Fibroblast of skin of left quadriceps (primary cell): ENCODE measurements around the gene EIF5AL1.
"Not testable (repeated sequence)": the region's sequence is repeated elsewhere in the genome, so short reads cannot be mapped to it uniquely, and the experiment has no call there.

Source experiments
- DNase-seq, 2 experiments: peaks; one replicate each; pipeline ENCODE4 v3.0.0-alpha.2; 2013; ENCODE audit warnings: low read depth in 2 of 2

Gene EIF5AL1

DNA sequence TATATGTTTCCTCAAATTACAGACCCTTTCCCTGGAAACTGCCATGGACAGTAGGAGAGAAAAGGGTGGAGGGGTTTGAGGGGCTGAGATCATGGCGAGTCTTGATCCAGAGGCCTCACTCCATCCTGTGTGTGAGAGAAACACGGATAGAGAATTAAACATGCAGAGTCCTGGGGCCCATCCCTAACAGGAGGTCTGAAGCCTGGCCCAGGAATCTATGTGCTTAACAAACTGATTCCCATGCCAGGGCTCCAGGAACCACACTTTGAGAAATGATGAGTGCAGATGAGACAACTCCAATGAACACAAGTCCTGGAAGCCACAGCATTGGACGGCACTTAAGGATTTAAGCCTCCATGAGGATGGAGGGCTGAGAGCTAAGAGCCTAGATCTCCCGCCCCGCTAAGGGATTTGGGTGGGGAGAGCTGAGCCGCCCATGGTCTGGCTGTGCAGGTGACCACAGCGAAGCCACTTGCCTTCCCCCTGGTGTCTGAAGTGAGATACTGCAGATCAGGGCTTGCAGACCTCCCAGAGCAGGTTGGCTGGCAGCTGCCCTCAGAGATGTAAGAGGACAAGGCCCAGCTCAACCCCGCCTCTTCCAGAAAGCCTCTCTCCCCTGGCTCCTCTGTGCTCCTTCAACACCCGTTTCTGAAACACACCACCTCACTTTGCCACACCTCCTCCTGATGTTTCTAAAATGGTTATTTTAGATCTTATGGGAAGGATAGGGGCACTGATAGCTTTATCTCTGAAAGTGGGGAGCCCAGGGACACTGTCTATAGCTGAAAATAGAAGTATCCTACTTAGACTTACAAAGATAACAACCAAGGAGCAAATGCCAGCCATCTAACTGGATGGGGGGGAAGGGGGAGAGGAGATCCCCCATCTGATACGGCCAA is 24.8 kb upstream of the EIF5AL1 start:
- DNase-seq: no peak

DNA sequence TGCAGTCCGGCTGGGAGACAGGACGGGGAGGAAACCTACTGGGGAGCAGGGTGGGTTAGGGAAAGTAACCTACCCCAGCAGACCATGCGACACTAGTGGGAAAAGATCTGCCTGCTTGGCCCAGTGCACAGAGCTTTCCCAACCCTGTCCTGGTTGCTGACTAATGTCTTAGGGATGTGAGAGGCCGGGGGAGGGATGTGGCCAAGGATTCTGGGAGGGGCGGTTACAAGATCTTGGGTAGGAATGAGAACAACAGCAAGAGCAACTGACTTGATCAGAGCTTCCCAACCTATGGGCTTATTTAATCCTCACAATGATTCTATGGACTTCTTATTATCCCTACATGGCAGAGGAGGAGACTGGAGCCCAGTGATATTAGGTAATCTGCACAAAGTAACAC is 24.0 kb upstream of the EIF5AL1 start:
- DNase-seq: peak; percentile 83 to 87

DNA sequence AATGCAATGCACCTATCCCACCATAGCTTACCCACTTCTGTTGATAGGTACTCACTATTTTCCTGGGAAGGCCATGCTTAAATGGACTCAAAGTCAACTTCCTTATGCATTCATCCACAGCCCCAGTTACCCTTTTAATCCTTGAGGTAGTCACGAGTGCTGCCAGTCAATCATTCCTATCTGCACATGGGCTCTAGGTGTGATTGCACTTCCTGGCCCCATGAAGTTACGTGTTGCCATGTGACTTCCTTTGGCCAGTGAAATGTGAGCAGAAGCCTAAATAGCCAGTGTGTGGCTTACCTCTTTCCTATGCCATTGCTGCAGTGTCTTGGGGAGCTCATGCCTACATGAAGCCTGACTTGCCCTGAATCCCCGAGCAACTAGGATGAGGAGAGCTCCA is 23.5 kb upstream of the EIF5AL1 start:
- no peak for DNase-seq

DNA sequence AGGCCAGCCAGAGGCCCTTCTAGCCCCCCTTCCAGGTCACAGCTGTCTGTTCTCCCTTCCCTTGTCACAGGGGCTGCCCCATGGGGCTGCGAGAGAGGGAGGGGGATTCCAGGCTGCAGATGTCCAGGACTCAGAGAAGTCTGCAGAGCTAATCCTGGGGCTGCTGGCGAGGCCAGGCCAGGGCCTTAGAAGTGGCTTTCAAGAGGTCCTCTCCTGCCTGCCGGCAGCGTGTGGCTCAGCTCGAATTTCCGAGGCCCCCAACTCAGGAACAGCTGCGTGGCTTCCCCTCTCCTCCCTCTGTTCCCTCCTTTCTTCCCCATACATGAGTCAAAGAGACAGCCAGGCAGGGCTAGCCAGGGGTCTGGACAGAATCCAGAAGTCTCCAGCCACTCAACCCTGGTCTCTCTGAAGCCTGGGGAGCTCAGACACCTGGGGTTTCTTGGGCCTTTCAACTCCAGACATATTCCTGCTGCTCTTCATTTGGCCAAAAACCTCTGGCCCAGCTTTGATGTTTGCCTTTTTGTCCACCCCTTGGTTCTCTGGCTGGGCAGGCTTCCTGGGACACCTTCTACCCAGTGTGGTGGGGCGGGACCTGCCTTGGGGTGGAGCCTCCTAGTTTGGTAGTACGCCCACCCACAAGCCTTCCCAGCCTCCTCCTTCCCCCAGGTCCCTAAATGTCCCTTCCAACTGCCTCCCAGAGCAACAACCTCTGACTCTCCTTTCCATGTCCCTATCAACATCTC is 21.8 kb upstream of the EIF5AL1 start:
- DNase-seq: no peak

DNA sequence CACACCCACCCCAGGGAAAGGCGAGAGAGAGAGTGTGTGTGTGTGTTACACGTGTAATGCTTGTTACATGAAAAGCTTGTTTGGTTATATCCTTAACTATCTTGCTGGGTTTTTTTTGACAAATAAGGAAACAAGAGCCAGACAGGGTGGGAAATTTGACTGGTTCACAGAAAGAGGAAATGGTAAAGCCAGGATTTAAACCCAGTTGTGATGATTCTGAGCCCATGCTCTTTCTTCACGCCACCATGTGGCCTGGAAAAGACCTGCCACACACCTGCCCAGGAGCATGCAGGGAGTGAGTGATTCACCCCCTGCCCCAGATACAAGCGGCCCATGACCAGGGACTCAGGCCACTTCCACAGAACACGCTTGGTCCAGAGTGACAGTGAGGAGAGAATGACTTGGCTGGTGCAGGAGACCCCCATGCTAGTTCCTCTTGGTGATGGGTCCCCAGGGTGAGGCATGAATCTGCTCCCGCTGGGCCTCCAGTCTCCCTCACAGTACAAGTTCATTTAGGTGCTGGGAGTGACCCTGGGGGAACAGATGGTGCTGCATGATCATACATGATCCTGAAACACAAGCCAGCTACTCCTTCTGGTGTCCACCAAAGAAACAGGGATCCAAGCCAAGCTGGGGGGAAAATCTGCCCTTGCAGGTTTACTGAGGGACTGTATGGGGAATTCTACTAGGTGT is 21.0 kb upstream of the EIF5AL1 start:
- no peak for DNase-seq

DNA sequence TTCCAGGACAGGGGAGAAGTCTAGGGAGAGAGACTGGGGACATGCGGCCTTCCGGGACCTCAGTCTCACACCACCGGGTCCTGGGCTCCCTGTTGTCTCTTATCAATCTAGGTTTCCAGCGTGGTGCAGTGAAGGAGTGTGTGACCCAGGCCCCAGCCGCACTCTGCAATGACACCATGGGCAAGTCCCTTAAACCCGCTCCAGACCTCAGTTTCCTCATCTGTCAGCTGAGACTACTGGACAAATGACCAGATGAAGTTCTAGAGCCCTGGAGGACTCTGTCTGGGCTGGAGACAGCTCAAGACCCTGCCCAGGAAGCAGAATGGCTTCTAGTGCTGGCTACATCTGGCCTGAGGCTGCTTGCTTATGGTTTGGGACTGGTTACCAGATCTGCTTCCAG is 20.1 kb upstream of the EIF5AL1 start:
- no peak for DNase-seq

DNA sequence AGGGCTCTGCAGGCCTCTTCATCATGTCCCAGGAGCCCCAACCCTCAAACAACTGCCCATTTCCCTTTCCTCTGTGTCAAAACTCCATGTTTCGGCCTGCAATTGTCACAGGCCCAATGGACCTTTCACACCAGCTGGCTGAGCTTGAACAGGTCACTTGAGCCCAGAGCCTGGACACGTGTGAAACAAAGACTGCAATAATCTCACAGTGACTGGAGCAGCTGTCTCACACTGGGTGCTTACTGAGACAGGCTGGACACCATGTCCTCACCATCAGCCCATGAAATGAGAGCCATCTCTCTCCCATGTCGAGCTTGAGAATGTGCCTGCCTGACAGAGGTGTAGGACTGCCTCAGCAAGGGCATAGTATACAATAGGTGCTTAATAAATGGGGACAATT is 19.5 kb upstream of the EIF5AL1 start:
- DNase-seq: no peak

DNA sequence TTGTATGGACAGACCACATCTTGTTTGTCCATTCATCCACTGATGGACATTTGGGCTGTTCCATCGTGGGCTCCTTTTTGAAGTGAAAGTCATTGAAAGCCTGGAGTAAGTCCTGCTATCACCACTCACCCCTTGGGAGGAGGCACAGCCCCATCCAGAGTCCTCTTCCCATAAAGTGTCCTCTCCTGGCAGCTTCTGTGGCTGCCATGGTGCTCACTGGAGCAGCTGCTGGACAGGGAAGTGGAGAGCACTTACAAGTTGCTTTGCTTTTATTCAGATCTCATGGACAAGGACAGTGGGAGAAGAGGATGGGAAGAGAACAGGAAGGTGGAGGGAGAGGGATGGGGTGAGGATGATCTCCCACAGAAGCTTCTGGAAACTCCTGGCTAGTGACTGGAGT is 18.5 kb upstream of the EIF5AL1 start:
- no peak for DNase-seq

DNA sequence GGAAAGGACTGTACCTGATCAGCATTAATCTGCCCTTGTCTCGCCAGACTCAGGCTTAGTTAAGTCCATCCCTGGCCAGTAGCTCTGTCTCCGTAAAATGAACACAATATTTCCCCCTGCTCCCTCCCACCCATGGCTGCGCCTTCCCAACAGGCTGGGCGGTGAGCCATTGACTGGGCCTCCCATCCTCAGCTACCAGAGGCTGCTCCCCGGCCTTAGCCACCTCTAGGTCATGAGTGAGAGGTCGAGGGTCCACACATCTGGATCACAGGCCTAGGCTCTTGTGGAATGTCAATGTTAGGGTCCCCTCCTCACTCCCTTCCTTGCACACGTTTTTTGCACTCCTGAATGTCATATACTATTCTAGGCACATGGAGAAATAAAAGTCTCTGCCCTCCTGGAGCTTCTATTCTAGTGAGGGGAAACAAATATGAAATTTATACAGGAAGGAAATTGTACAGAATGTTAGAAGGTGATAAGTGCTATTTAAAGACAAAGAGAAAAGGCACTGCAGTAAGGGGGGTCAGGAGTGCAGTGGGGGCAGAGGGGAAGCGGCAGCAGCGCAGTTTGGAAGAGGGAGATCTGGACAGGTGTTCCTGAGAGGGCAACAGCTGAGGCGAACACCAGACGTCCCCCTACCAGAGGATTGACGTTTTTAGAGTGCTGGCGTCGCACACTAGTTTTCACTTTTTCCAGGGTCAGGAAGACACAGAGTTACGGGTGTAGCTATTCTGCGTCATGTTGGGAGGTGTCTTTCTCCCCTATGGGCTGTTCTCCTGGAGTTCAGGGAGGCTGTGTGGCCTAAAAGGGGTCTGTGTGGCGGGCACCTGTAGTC is 17.2 kb upstream of the EIF5AL1 start:
- DNase-seq: no peak

DNA sequence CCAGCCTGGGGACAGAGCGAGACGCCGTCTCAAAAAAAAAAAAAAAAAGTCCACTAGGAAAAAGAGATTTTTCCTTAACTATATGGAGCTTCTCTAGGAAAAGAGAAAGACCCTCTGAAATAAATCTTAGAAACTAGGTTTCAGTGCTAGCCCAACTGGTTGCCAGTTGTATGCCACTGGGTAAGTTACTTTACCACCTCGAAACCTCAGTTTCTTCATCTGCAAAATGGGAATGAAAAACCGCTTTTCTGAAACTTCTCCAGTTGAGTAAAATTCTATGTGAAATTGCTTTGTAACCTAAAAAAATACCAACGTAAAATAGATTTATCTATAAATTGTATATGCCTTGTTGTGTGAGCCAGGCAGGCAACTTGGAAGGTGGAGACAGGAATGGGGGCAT is 16.5 kb upstream of the EIF5AL1 start:
- DNase-seq: no peak

DNA sequence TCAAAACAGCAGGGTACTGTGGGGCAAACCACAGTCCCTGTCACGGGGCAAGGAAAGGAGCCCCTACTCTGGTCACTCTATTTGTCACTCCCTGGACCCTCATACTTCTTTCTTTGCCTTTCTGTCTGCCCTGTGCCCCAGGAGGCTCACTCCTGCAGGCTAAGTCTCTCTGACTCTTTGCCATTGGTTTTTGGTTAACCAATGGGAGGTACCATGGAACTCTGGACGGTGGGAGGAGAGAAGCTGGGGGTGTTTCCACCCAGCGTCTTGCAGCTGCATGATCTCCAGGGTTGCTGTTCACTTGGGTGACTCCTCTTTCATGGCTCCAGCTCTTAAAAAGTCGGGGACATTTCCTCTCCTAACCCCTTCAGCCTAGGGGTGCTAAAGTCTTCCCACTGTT is 15.4 kb upstream of the EIF5AL1 start:
- DNase-seq: no peak

DNA sequence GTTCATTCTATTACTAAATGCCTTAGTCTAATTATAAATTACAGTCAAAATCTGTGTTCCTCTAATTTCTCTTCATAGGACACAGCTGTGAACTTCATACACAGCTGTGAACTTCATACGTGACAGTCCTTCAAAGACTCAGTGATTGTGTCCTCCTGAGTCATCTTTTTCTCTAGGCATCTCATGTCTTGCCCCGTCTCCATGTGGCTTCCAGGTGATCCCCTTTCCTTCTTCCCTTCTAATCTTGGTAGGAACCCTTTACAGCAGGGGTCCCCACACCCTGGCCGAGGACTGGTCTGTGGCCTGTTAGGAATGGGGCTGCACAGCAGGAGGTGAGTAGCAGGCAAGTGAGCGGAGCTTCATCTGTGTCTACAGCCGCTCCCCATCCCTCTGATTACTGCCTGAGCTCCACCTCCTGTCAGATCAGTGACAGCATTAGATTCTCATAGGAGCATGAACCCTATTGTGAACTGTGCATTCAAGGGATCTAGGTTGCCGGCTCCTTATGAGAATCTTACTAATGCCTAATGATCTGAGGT is 14.0 kb upstream of the EIF5AL1 start:
- DNase-seq: no peak

DNA sequence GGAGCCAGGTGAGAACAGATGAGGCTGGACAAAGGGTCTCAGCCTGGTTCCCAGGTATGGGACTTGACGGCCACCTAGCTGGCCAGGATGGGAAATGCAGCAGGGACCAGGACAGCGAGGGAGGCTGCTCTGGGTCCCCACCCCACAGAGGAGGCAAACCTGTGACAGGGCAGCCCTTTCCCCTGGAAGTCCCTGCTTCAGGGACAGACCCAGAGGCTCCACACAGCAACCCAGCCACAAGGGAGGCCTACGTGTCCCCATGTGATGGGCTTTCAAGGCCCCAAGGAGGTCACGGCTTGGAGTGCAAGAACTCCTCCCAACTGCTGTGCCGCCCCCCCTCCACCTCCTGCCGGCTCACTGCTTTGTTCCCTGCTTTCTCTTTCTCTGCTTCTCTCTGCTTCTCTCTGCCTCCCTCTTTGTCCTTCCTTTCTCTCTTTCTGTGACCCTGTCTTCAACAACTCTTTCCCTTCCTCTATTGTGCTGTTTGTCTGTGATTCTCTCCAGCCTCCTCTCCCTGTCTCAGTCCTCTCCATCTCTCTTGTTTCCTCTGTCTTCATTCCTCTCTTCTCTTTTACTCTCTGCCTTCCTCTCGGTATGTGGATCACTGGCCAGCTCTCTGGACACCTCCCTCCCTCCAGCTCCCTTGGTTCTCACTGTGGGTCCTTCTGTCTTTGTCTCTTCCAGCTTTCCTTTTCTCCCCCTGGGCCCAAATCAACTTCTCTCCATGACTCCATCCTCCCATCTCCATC is 9.6 kb upstream of the EIF5AL1 start:
- no peak for DNase-seq

DNA sequence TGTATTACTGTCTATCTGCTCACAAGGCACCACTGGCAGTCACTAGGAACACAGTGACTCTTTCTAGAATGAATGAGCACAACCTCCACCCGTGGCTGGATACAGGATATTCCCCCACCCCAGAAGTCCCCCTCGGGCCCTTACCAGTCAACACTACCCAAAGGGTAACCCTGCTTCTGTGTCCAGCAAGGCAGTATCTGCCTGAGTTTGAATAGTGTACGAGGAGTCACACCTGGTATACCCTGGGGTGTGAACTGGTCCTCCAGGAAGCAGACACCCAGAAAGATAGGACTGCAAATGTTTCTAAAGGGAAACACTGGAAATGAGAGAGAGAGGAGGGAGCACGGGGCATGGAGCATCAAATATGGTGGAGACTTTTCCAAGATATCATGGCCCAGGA is 8.5 kb upstream of the EIF5AL1 start:
- DNase-seq: not testable (repeated sequence)

DNA sequence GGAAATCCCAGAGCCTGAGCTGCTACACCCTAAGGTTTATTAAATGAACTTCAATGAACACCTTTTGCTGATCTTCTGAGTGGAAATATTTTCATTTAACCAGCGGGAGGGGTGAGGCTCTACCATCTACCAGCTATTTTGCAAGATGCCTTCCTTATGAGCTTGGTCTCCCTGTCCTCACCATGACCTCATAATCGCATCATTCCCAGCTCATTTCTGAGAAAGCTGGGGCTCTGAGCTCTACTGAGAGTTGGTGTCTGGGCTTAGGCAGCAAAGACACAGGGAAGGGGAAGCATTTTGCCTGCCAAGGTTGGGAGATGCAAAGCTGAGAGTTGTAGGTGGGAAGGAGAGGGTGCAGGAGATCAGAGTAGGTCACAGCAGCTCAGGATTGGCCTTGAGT is 7.8 kb upstream of the EIF5AL1 start:
- DNase-seq: not testable (repeated sequence)

DNA sequence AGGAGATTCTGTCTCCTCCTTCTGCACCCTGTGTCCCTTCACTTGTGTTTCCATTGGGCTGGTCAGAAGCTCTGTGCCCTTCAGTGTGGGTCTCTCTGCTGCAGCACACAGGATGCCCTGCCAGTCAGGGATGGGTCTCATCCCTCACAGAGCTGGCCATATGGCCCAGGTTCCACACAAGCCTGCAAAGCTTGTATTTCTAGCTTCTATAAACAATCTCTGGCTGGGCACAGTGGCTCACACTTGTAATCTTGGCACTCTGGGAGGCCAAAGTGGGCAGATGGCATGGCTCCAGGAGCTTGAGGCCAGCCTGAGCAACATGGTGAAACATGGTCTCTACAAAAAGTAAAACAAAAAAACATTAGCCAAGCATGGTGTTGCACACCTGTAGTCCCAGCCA is 7.0 kb upstream of the EIF5AL1 start:
- not testable (repeated sequence) for DNase-seq

DNA sequence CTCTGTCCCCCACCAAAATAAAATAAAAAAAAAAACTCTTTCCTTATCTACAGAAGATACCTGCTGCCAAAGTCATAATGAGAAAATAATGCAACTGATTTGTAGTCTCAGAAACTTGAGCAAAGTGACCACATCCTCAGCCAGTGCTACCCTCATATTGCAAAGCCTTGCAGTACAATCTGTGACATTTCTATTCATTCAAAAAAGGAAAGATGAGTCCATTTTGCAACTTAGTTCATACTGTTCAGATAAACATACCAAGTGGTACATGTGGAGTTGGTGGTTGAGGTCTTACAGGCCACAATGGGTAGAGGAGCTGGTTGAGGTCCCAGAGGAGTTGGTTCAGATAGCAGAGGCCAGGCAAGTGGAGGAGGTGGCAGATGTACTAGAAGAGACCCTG is 6.5 kb upstream of the EIF5AL1 start:
- no peak for DNase-seq

DNA sequence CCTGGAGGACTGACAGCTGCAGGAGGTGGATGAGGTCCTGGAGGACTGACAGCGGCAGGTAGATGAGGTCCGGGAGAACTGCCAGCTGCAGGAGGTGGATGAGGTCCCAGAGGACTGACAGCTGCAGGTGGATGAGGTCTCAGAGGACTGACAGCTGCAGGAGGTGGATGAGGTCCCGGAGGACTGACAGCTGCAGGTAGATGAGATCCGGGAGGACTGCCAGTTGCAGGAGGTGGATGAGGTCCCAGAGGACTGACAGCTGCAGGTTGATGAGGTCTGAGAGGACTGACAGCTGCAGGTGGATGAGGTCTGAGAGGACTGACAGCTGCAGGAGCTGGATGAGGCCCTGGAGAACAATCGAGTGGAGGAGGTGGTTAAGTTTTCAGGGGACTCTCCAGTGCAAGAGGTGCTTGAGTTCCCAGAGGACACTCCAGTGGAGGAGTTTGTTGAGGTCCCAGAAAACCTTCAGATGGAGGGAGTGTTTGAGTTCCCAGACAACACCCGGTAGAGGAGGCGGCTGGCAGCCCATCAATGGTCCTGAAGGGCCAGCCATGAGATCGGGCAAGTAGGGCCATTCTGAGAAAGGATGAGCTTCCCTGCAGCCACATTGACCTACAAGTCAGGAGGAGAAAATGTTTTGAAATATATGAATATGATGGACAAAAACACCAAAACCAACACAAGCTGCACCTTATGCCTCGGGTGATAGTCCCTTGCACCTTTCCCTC is 4.7 kb upstream of the EIF5AL1 start:
- DNase-seq: no peak

DNA sequence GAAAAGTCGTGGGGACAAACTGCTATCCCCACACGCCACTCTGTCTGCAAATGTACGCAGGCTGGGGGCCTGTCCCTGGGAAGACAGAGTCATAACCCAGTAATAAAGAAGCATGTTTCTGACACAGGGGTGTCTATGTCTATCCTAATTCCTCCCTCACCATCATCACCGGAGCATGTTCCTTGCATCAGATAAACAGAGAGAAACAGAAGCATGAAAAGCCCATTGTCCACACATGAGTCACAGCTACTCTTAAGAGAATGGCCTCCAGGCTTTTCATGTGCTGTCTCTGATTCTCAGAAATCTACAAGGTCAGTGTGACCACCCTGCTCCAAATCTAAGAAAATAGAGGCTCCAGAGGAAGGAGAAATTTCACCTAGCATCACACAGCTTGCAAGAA is 4.1 kb upstream of the EIF5AL1 start:
- not testable (repeated sequence) for DNase-seq
